MM.1S (cell line): Measurements from ENCODE around the gene INSRR.

ENCODE experiments used
- DNase-seq: peaks from one replicate; pipeline ENCODE4 v3.0.0-alpha.2; 2015
- H2AFZ ChIP-seq: fragments of 300-600 bp; sonication (generic); 2 replicates; pipeline ENCODE4 v1.6.0; 2016; ENCODE audit warnings: antibody characterized with exemption, low read length
- H3F3A ChIP-seq: fragments of 300-600 bp; sonication (generic); 2 replicates; pipeline ENCODE4 v1.6.1; 2016; ENCODE audit warnings: mild to moderate bottlenecking, antibody characterized with exemption, low read length, moderate library complexity, mixed read lengths; ENCODE audit not compliant: insufficient read depth
- H3K27ac ChIP-seq: fragments of 300-600 bp; sonication (generic); 2 replicates; pipeline ENCODE4 v1.5.1; 2016; ENCODE audit warnings: mild to moderate bottlenecking, low read length
- H3K27me3 ChIP-seq: fragments of 300-600 bp; sonication (generic); replicated peaks from 2 replicates; pipeline ENCODE4 v1.6.0; 2016; ENCODE audit warnings: low read length; ENCODE audit not compliant: insufficient read depth
- H3K36me3 ChIP-seq: fragments of 300-600 bp; sonication (generic); replicated peaks from 2 replicates; pipeline ENCODE4 v1.6.1; 2016; ENCODE audit warnings: mild to moderate bottlenecking, low read length, mixed read lengths; ENCODE audit not compliant: insufficient read depth
- H3K4me1 ChIP-seq: fragments of 300-600 bp; sonication (generic); 2 replicates; pipeline ENCODE4 v1.6.1; 2016; ENCODE audit warnings: low read length, mixed read lengths
- H3K4me2 ChIP-seq: fragments of 300-600 bp; sonication (generic); 2 replicates; pipeline ENCODE4 v1.6.0; 2016; ENCODE audit warnings: low read depth, low read length
- H3K4me3 ChIP-seq: fragments of 300-600 bp; sonication (generic); 2 replicates; pipeline ENCODE4 v1.5.1; 2016; ENCODE audit warnings: low read length, mixed read lengths
- H3K79me2 ChIP-seq: fragments of 300-600 bp; sonication (generic); 2 replicates; pipeline ENCODE4 v1.6.1; 2016; ENCODE audit warnings: mixed run types, low read length, mixed read lengths
- H3K9ac ChIP-seq: fragments of 300-600 bp; sonication (generic); 2 replicates; pipeline ENCODE4 v1.6.1; 2016; ENCODE audit warnings: low read length, mixed read lengths
- H3K9me2 ChIP-seq: fragments of 300-600 bp; sonication (generic); replicated peaks from 2 replicates; pipeline ENCODE4 v1.6.1; 2016; ENCODE audit warnings: mild to moderate bottlenecking, low read length, mixed read lengths; ENCODE audit not compliant: insufficient read depth
- H3K9me3 ChIP-seq: fragments of 300-600 bp; sonication (generic); replicated peaks from 2 replicates; pipeline ENCODE4 v1.6.1; 2016; ENCODE audit warnings: mild to moderate bottlenecking, low read length, mixed read lengths; ENCODE audit not compliant: insufficient read depth
- H4K20me1 ChIP-seq: fragments of 300-600 bp; sonication (generic); 2 replicates; pipeline ENCODE4 v1.6.1; 2016; ENCODE audit warnings: mild to moderate bottlenecking, low read length, moderate library complexity, mixed read lengths; ENCODE audit not compliant: insufficient read depth
- CTCF ChIP-seq: fragments of 300-600 bp; sonication (generic); IDR thresholded peaks from 2 replicates; pipeline ENCODE4 v1.5.1; 2016; ENCODE audit warnings: antibody characterized with exemption, low read length, mixed read lengths
- EZH2 ChIP-seq: fragments of 300-600 bp; sonication (generic); optimal IDR thresholded peaks from 2 replicates; pipeline ENCODE3; 2017; ENCODE audit warnings: low read depth, mild to moderate bottlenecking, antibody characterized with exemption, low read length, mixed read lengths
- EZH2phosphoT487 ChIP-seq: fragments of 300-600 bp; sonication (generic); IDR thresholded peaks from 2 replicates; pipeline ENCODE4 v1.6.1; 2018; ENCODE audit warnings: antibody characterized with exemption, low read length

The INSRR gene

DNA sequence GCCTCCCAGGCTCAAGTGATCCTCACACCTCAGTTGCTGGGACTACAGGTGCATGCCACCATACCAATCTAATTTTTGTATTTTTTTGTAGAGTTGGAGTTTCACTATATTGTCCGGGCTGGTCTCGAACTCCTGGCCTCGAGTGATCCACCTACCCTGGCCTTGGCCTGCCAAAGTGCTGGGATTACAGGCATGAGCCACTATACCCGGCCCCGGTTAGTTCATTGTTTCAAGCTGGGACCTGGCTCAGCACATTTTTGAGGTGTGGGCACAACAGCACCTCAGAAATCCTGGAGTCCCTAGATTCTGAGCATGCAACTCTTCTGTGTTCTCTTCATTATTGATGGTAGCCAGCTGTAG is 63.6 kb downstream of the INSRR start:
- Histone ChIP-seq H3K4me1 (peaks cover 16% of the 10 kb centered on the region; the same call in 1 of the 2 replicates), H3F3A (peaks cover 19% of the 10 kb centered on the region), H2AFZ (no peak overlapping the region), H3K4me3 (no peak overlapping the region), H3K79me2 (0 out of 2 replicates have a peak, but pooled peaks cover 7% of the 10 kb centered on the region), H3K9ac (no peak overlapping the region), H3K9me3 (no peaks in the 10 kb centered on the region), H3K27ac (no peak overlapping the region), H3K36me3 (peaks cover 17% of the 10 kb centered on the region), H3K27me3 (no peaks in the 10 kb centered on the region), H3K9me2 (no peaks in the 10 kb centered on the region), H3K4me2 (no peak overlapping the region), H4K20me1 (0 out of 2 replicates have a peak, but pooled peaks cover 8% of the 10 kb centered on the region)
- TF ChIP-seq CTCF (no peak), EZH2phosphoT487 (no peak), EZH2 (no peak)
- no peak for DNase-seq

DNA sequence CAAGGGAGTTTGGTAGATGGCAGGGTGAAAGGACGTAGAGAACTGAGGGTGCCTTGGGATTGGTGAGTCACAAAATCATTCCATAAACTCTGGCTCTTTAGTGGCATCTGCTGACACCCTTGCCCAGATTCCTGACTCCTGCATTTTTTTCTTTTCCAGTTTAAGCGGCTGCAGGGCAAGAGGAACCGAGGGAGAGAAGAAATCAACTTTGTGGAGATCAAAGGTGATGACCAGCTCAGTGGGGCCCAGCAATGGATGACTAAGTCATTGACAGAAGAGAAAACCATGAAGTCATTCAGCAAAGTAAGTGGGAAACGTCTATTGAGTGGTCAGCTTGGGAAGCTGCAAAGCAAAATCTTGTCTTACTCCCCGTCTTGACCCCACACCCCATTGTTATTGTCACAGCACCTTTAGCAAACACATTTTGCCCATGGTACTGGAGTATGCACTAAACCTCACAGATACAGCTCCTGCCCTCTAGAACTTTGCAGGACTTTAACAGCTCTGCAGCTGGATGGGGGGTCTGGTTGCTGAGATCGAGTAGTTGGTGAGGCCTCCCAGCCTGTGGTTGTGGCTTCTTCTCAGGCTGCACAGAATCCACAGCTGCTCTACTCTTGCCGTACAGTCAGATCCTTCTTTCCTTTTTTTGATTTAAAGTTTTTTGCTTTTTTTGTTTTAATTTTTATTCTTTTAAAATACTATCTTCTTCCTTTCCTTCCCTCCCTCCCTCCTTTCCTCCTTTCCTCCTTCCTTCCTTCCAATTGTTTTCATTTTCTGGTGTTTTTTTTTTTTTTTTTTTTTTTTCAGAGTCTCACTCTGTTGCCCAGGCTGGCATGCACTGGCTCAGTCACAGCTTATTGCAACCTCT is 64.2 kb downstream of the INSRR start:
- Histone ChIP-seq H3K9me3 (no peaks in the 10 kb centered on the region), H2AFZ (no peak overlapping the region), H3K79me2 (0 out of 2 replicates have a peak, but pooled peaks cover 7% of the 10 kb centered on the region), H3K27me3 (no peaks in the 10 kb centered on the region), H3K4me3 (no peak overlapping the region), H3K4me2 (no peak overlapping the region), H3K4me1 (peaks cover 16% of the 10 kb centered on the region; the same call in 1 of the 2 replicates), H3K36me3 (peaks cover 17% of the 10 kb centered on the region), H3F3A (peaks cover 19% of the 10 kb centered on the region), H3K27ac (no peak overlapping the region), H4K20me1 (0 out of 2 replicates have a peak, but pooled peaks cover 8% of the 10 kb centered on the region), H3K9me2 (no peaks in the 10 kb centered on the region), H3K9ac (no peak overlapping the region)
- no peak for TF ChIP-seq CTCF
- no peak for TF ChIP-seq EZH2phosphoT487
- TF ChIP-seq EZH2 = no peak
- DNase-seq = no peak
